Measurements from ENCODE around the gene NOSTRIN.
"Not testable (repeated sequence)": the region's sequence is repeated elsewhere in the genome, so short reads cannot be mapped to it uniquely, and the experiment has no call there.

The NOSTRIN gene

GRCh38 chr2:168767258-168767657 is 35.2 kb upstream of the NOSTRIN start:
- DNase-seq (ENCODE audit: low read depth in 2 of 2), result peak in 1 of 2 donors; percentile 19
- no peak for TF ChIP-seq CTCF (IDR thresholded peaks at IDR 0.05; ENCODE audit: low read depth, low read length)
- H3K4me3 ChIP-seq (replicated peaks in 1 of 2; ENCODE audit: low read depth in 2 of 2, low read length in 2 of 2), result no peak overlapping the region

GRCh38 chr2:168768357-168768756 is 34.1 kb upstream of the NOSTRIN start:
- DNase-seq (ENCODE audit: low read depth in 2 of 2); H3K4me3 ChIP-seq (replicated peaks in 1 of 2; ENCODE audit: low read depth in 2 of 2, low read length in 2 of 2): not testable (repeated sequence)

- no peak overlapping the region for H3K4me3 ChIP-seq (replicated peaks in 1 of 2; ENCODE audit: low read depth in 2 of 2, low read length in 2 of 2)
- no peak for TF ChIP-seq CTCF (IDR thresholded peaks at IDR 0.05; ENCODE audit: low read depth, low read length)
- DNase-seq (ENCODE audit: low read depth in 2 of 2), result no peak
These were observed 31.6 kb upstream of the NOSTRIN start for GRCh38 chr2:168770796-168771195.

GRCh38 chr2:168772704-168773103 is 29.7 kb upstream of the NOSTRIN start:
- no peak overlapping the region for H3K4me3 ChIP-seq (replicated peaks in 1 of 2; ENCODE audit: low read depth in 2 of 2, low read length in 2 of 2)
- no peak for TF ChIP-seq CTCF (IDR thresholded peaks at IDR 0.05; ENCODE audit: low read depth, low read length)
- no peak for DNase-seq (ENCODE audit: low read depth in 2 of 2)

- no peak for DNase-seq (ENCODE audit: low read depth in 2 of 2)
- no peak overlapping the region for H3K4me3 ChIP-seq (replicated peaks in 1 of 2; ENCODE audit: low read depth in 2 of 2, low read length in 2 of 2)
- TF ChIP-seq CTCF (IDR thresholded peaks at IDR 0.05; ENCODE audit: low read depth, low read length), result no peak
These were observed 29.3 kb upstream of the NOSTRIN start for GRCh38 chr2:168773128-168773527.

- peak; percentile 81 to 88 for DNase-seq (ENCODE audit: low read depth in 2 of 2)
These were observed 28.5 kb upstream of the NOSTRIN start for GRCh38 chr2:168773719-168774521.

GRCh38 chr2:168775837-168776236 is 26.6 kb upstream of the NOSTRIN start:
- H3K4me3 ChIP-seq (replicated peaks in 1 of 2; ENCODE audit: low read depth in 2 of 2, low read length in 2 of 2), result no peak overlapping the region
- TF ChIP-seq CTCF (IDR thresholded peaks at IDR 0.05; ENCODE audit: low read depth, low read length), result no peak
- DNase-seq (ENCODE audit: low read depth in 2 of 2), result no peak

More at GRCh38 chr2:168773719-168774521, 28.5 kb upstream of the NOSTRIN start:
- peak; percentile 95 for TF ChIP-seq CTCF (IDR thresholded peaks at IDR 0.05; ENCODE audit: low read depth, low read length)
- no peak overlapping the region for H3K4me3 ChIP-seq (replicated peaks in 1 of 2; ENCODE audit: low read depth in 2 of 2, low read length in 2 of 2)
